ENCODE data around the gene PEMT.

Gene PEMT

DNA sequence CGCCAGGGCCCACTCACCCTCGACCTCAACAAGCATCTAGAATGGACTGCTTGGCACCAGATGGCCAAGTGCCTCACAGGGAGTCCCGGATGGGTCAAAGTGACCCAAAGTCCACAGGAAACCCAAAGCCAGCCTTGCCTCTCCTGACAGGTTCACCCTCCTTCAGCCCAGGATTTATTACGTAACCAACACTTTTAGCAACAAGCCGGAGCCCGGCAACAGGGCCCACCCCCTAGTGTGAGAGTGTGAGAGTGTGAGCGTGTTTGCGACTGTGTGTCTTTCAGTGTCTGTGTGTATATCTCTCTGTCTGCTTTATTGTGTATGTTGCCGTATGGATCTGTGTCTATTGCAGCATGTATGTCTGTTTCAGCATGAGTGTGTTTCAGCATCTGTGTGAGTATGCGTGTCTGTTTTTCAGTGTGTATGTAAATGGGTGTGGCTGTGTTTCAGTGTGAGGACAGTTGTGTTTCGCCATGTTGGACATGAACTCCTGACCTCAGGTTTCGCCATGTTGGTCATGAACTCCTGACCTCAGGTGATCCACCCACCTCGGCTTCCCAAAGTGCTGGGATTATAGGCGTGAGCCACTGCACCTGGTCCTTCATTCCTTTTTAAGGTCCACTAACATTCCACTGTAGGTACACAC is 13.7 kb upstream of the PEMT start:
- no peak for DNase-seq

GRCh38 chr17:17603895-17604225 is 12.4 kb upstream of the PEMT start:
- no peak for DNase-seq

DNA sequence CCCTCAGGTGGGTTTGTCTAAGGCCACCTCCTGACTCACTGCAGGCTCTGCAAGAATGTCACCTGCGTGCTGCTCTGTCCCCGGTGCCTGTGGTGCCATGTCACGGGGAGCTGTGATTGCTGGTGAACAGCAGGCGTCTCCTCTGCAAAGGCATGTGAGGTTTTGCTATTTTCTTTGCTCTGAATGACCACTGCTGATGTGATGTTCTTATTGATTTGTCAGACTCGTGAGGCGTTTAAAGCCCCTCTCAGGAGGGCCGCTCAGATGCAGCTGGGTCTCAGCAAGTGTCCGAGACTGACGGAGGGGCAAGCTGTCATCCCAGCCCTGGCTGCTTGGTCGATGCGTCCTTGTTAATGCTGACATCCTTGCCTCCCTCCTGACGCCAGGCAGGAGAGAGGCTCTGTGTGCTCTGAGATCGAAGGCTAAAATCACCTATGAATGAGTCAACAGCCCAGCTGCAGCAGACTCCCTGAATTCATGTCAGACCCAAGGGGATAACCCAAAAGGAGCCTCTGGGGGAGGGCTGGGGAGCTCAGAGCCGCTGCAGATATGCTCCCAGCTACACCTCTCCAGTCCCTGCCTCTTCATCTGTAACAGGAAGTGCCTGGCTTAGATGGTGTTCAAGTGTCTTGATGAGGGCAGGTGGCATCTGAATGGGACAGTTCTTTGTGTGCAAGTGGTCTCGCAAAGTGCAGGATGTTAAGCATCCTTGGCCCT is 11.8 kb upstream of the PEMT start:
- DNase-seq, result no peak

DNA sequence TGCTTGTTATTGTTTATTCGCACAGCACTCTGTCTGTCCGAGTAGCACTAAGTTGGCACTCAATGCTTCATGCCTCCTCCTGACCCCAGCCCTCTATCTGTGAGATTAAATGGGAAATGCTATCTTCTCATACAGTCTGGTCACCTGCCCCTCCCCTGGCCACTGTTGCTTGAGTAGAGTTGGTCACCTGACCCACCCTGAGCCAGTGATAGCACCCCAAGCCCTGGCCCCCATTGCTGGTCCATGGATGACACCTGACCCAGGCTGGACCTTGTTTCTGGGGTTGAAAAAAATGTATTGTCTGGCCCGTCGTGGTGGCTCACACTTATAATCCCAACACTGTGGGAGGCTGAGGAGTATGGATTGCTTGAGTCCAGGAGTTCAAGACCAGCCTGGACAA is 8.5 kb upstream of the PEMT start:
- DNase-seq, result no peak

GRCh38 chr17:17598003-17598402 is 6.5 kb upstream of the PEMT start:
- DNase-seq, result no peak

DNA sequence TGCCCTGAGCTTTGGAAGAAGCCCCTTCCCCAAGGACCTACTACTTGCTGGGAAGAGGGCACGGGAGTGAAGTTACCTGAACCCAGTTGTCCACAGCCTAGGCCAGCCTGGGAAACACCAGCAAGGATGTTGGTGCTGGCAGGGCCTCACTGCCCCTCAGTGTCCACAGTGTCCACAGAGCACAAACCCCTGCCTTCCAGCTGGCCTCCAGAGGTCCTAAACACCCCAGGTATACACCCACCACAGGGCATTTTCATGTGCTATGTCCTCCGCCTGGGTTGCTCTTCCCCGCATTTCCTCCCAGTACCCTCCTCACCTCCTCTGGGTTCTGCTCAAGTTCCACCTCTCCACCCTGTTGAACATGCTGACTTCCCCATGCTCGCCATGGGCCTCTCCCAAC is 4.2 kb upstream of the PEMT start:
- DNase-seq, result no peak

GRCh38 chr17:17593222-17593620 is 1.7 kb upstream of the PEMT start:
- no peak for DNase-seq

- no peak for DNase-seq
These were observed 589 bp downstream of the PEMT start for GRCh38 chr17:17590883-17591354.

- DNase-seq, result no peak
These were observed 1.3 kb downstream of the PEMT start for GRCh38 chr17:17590141-17590751.

DNA sequence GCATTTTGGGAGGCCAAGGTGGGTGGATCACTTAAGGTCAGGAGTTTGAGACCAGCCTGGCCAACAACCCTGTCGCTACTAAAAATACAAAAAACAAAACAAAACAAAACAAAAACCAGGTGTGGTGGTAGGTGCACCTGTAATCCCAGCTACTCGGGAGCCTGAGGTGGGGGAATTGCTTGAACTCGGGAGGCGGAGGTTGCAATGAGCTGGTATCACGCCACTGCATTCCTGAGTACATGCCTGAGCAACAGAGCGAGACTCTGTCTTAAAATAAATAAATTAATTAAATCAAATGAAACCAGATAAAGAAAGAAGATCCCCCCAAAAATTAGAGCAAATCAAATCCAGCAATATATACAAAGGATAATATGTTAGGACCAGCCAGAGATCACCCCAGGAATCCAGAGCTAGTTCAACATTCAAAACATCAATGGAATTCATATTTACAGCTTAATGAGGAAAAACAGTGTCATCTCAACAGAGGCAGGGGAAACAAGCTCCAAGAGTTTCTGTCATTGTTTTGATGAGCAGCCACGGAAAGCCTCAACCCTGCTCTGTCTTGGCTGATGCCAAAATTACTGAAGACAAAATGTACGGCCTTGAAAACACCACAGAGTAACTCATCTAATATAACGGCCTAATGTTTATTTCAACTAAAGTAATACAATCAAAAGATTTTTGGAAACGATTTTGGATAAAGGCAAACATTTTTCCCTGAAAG is 3.7 kb downstream of the PEMT start:
- DNase-seq, result no peak

DNA sequence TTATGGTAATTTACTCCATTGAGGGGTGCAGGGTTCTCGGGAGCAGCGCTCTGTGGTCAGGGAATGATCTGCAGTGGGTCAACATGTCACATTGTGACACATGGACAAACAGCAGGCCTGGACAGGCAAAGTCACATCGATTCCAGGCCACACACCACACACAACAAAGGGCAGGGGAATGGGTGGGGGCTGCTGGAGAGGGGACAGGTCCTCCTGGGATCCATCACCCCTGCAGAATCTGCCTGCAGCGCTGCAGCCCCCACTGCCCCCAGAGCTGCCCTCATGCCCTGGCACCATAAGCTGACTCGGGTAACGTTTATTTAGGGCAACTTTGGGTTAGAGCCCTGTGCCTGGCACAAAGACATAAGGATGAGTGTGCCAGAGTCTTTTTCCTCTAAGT is 9.1 kb downstream of the PEMT start:
- DNase-seq, result no peak

DNA sequence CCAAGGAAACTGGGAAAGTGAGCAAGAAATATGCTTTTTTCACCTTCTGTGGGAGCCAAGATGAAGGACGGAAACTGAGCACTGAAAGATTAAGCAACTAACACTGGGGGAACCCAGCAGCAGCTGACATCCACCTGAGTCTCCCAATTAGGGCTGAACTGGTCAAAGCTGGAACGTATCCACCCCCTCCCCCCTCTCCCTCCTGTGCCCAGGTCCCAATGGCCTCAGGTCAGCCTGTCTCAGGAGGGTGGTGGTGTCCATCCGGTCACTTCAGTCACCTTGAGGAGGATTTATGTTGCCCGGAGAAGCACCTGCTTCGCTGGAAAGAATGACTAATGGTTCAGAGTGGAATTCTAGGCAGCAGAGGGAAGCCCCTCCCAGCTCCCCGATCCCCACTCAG is 10.0 kb downstream of the PEMT start:
- DNase-seq, result no peak

DNA sequence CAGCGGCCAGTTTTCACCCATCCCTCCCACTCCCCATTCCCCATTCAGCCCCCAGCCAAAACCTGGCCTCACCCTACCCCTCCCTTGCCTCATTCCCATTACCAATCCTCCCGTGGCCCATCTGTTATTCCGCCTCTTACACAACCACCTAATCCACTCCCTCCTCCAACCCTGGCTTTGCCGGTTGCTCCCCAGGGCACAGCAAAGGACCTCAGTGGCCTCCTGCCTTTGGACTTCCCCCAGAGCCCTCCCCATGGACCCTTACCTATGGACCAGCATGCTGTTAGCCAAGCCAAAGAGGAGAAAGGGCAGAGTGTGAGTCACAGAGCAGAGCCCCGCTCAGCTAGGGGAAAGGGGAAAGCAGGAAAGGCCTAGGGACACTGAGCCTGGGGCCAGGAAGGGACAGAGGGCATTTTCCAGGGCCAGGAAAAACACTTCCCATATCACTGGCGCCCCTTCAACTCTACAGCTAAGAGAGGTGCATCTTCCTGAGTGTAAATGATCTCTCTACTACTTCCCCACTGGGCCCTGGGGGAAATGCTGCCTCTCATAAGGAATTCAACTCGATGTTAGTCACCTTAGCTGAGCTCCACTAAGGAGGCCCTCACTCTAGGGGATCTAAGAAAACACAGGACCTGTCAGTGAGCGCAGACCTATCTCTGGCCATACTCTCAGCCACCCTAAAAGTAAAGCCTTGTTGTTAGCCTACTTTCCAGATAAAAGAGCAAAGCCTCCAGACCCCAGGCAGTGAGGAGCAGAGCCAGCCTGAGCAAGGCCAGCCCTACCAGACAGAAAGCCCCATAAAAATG is 10.6 kb downstream of the PEMT start:
- DNase-seq, result no peak

- DNase-seq, result no peak
These were observed 11.8 kb downstream of the PEMT start for GRCh38 chr17:17579691-17580090.

GRCh38 chr17:17577373-17577772 is 14.1 kb downstream of the PEMT start:
- DNase-seq, result no peak

GRCh38 chr17:17576772-17577234 is 14.7 kb downstream of the PEMT start:
- DNase-seq, result no peak

DNA sequence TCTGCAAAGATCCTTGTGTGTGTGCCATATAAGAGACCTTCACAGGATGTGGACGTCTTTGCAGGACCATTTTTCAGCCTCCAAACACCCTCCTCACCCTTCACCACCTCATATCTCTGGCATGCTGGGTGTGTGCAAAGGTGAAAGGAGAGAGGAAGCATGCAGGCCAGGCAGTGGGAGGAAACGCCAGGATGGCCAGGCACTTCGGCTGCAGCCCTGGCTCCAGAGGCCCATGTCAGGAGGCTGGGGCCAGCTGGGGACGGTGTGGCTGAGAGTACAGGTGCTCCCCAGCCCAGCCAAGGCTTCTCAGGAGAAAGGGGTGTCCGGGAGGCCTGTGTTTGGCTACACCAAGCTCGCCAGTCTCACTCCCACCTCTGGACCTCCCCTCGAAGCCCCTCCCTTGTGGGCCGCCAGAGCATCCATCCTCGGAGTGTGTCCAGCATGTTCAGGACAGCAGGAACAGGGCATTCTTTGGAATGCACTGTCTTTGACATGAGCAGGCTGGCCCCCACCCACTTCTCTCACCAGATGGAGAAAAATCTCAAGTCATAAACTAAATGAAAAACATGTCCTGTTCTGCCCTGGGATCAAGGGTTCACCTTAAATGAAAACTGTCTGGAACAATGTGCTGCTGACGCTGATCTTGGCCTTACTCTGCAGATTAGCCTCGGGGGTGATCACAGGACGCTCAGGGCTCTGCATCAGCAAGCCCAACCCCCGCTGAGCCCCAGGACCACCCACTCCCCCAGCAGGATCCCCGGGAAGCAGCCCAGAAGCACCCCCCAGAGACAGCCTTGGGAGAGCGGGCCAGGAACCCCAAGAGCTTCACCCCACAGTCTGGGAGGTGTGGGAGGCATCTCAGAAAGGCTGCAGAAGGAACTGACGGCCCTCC is 15.9 kb downstream of the PEMT start:
- DNase-seq, result no peak

GRCh38 chr17:17573912-17574311 is 17.6 kb downstream of the PEMT start:
- DNase-seq, result no peak

DNA sequence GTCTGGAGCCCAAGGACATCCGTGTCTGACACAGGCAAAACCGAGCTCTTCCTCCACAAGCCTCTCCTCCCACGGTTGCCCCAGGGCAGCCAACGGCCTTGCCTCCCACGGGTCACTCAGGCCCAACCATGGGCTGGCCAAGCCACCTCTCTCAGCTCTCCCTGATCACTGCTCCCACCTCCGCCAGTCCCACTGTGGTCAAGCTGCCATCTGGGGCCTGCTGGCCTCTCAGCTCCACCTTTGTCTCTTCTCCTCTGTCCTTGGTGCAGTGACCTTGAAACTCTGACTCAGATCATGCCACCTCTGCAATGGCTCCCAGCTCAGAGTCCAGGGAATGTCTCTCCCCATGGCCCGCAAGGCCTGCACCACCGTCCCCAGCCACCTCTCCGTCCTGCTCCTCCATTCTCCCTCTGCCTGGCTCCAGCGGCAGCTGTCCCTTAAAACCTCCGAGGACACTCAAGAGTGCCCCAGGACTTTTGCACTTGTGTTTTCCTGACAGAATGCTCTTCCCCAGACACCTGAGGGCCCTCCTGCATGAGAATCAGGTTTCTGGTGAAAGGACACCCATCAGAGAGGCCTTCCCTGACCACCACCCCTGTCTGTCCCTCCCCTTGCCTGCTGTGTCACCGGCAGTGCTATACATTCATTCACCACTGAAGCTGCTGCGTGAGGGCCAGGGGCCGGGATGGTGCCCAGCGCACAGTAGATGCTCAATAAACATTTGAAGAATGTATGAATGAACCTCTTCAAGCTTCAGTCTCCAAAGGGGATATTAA is 19.3 kb downstream of the PEMT start:
- no peak for DNase-seq

All from suppressor macrophage (primary cell).